Activated effector memory CD4-positive, alpha-beta T cell treated with anti-CD3 and anti-CD28 coated beads, Interleukin-2, amount 50 U/mL, for 16 hours (primary cell): ENCODE measurements around the gene LIMS4.
"Not testable (repeated sequence)": the region's sequence is repeated elsewhere in the genome, so short reads cannot be mapped to it uniquely, and the experiment has no call there.

ENCODE experiments used
- DNase-seq: peaks from one replicate; pipeline ENCODE4 v3.0.0-alpha.2; 2020

Gene LIMS4

GRCh38 chr2:110449127-110449947, 23.3 kb downstream of the LIMS4 start:
- not testable (repeated sequence) for DNase-seq

- DNase-seq = not testable (repeated sequence)
Measured at GRCh38 chr2:110446644-110447043, 26.0 kb downstream of the LIMS4 start.

GRCh38 chr2:110443305-110444005, 29.2 kb downstream of the LIMS4 start:
- DNase-seq = not testable (repeated sequence)

GRCh38 chr2:110441905-110442304, 30.7 kb downstream of the LIMS4 start:
- not testable (repeated sequence) for DNase-seq

- DNase-seq = not testable (repeated sequence)
Measured at GRCh38 chr2:110434565-110434964, 38.1 kb downstream of the LIMS4 start.

GRCh38 chr2:110425725-110426124, 46.9 kb downstream of the LIMS4 start:
- DNase-seq = not testable (repeated sequence)

- not testable (repeated sequence) for DNase-seq
Measured at GRCh38 chr2:110424421-110424820, 48.2 kb downstream of the LIMS4 start.

GRCh38 chr2:110423574-110423962, 49.0 kb downstream of the LIMS4 start:
- not testable (repeated sequence) for DNase-seq

GRCh38 chr2:110422852-110423573, 49.6 kb downstream of the LIMS4 start:
- DNase-seq = not testable (repeated sequence)

- DNase-seq = not testable (repeated sequence)
Measured at GRCh38 chr2:110420641-110421354, 51.8 kb downstream of the LIMS4 start.

- DNase-seq = not testable (repeated sequence)
Measured at GRCh38 chr2:110407142-110407541, 65.5 kb downstream of the LIMS4 start.

GRCh38 chr2:110404988-110405387, 67.6 kb downstream of the LIMS4 start:
- not testable (repeated sequence) for DNase-seq

- DNase-seq = not testable (repeated sequence)
Measured at GRCh38 chr2:110404246-110404645, 68.4 kb downstream of the LIMS4 start.

- DNase-seq = not testable (repeated sequence)
Measured at GRCh38 chr2:110401001-110401618, 71.5 kb downstream of the LIMS4 start.

GRCh38 chr2:110399378-110399777, 73.2 kb downstream of the LIMS4 start:
- DNase-seq = not testable (repeated sequence)

GRCh38 chr2:110395990-110396389, 76.6 kb downstream of the LIMS4 start:
- not testable (repeated sequence) for DNase-seq
